ENCODE data around the gene DTX3.
"Not testable (repeated sequence)": the region's sequence is repeated elsewhere in the genome, so short reads cannot be mapped to it uniquely, and the experiment has no call there.

DTX3 gene

GRCh38 chr12:57564178-57564740 lies 40.4 kb upstream of the DTX3 start:
- H3K4me3 ChIP-seq (ENCODE audit: low read depth, low read length): no peak overlapping the region
- ChIA-PET CTCF (interaction anchor here (1.0 to 16.4 kb wide), 3 partner anchors 11 to 69 kb away, joined by 3 to 214 read pairs (median 3); partner anchors contain the start of gene B4GALNT1), POLR2A (no interaction called here)
- DNase-seq (ENCODE audit: low read depth, low spot score): no peak
- TF ChIP-seq, protein P1, sequence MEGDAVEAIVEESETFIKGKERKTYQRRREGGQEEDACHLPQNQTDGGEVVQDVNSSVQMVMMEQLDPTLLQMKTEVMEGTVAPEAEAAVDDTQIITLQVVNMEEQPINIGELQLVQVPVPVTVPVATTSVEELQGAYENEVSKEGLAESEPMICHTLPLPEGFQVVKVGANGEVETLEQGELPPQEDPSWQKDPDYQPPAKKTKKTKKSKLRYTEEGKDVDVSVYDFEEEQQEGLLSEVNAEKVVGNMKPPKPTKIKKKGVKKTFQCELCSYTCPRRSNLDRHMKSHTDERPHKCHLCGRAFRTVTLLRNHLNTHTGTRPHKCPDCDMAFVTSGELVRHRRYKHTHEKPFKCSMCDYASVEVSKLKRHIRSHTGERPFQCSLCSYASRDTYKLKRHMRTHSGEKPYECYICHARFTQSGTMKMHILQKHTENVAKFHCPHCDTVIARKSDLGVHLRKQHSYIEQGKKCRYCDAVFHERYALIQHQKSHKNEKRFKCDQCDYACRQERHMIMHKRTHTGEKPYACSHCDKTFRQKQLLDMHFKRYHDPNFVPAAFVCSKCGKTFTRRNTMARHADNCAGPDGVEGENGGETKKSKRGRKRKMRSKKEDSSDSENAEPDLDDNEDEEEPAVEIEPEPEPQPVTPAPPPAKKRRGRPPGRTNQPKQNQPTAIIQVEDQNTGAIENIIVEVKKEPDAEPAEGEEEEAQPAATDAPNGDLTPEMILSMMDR (IDR thresholded peaks at IDR 0.05; ENCODE audit: insufficient read depth, low read length, missing control alignments): no peak

DNA sequence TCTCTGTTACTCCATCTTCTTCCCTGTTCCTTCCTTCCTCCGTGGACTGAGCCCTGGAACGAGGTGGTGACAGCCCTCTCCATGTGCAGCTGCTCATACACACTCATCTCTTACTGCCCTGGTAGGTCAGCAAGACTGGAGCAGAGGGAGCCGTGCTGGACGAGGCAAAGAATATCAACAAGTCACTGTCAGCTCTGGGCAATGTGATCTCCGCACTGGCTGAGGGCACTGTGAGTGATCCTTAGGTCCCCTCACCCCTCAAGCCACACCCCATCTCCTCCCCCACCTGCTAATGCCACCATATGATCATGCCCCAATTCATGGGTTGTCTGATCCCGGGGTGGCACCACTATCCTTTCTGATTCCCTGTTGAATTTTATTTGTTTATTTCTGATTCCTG lies 35.8 kb upstream of the DTX3 start:
- no peak overlapping the region for H3K4me3 ChIP-seq (ENCODE audit: low read depth, low read length)
- TF ChIP-seq, protein P1 (IDR thresholded peaks at IDR 0.05; ENCODE audit: insufficient read depth, low read length, missing control alignments): no peak
- DNase-seq (ENCODE audit: low read depth, low spot score): no peak
- POLR2A ChIA-PET: no interaction called here
- CTCF ChIA-PET: interaction anchor here (16.4 kb wide), 1 partner anchor 14 kb away, joined by 214 read pairs; no protein-coding TSS in a partner anchor

- CTCF ChIA-PET: interaction anchor here (16.4 kb wide), 1 partner anchor 13 kb away, joined by 214 read pairs; no protein-coding TSS in a partner anchor
- TF ChIP-seq, protein P1 (IDR thresholded peaks at IDR 0.05; ENCODE audit: insufficient read depth, low read length, missing control alignments): no peak
- DNase-seq (ENCODE audit: low read depth, low spot score): no peak
- POLR2A ChIA-PET: no interaction called here
- no peak overlapping the region for H3K4me3 ChIP-seq (ENCODE audit: low read depth, low read length)
Measured at GRCh38 chr12:57569858-57570257, 34.8 kb upstream of the DTX3 start.

- POLR2A ChIA-PET; H3K4me3 ChIP-seq (ENCODE audit: low read depth, low read length); DNase-seq (ENCODE audit: low read depth, low spot score): not testable (repeated sequence)
- CTCF ChIA-PET: interaction anchor here (1.3 to 16.4 kb wide), 3 partner anchors 8 to 18 kb away, joined by 5 to 214 read pairs (median 5); no protein-coding TSS in a partner anchor
Measured at GRCh38 chr12:57570438-57570837, 34.2 kb upstream of the DTX3 start.

GRCh38 chr12:57571926-57572762 lies 32.5 kb upstream of the DTX3 start:
- ChIA-PET POLR2A (no interaction called here), CTCF (interaction anchor here (1.3 to 16.4 kb wide), 3 partner anchors 10 to 20 kb away, joined by 5 to 214 read pairs (median 5); no protein-coding TSS in a partner anchor)
- DNase-seq (ENCODE audit: low read depth, low spot score): no peak
- no peak overlapping the region for H3K4me3 ChIP-seq (ENCODE audit: low read depth, low read length)
- TF ChIP-seq, protein P1 (IDR thresholded peaks at IDR 0.05; ENCODE audit: insufficient read depth, low read length, missing control alignments): no peak

- H3K4me3 ChIP-seq (ENCODE audit: low read depth, low read length): no peak overlapping the region
- ChIA-PET CTCF (interaction anchor here (1.8 to 16.4 kb wide), 5 partner anchors 8 to 119 kb away, joined by 5 to 214 read pairs (median 12); partner anchors contain the start of genes B4GALNT1, OS9 and PIP4K2C), POLR2A (no interaction called here)
- DNase-seq (ENCODE audit: low read depth, low spot score): no peak
- TF ChIP-seq, protein P1 (IDR thresholded peaks at IDR 0.05; ENCODE audit: insufficient read depth, low read length, missing control alignments): no peak
Measured at GRCh38 chr12:57574795-57575194, 29.8 kb upstream of the DTX3 start.

Data from AG04449 (cell line).